NCI-H1092 treated with DMSO at 0.1 percent for 48 hours (cell line): Measurements from ENCODE around the gene TAS2R41.
"Not testable (repeated sequence)": the region's sequence is repeated elsewhere in the genome, so short reads cannot be mapped to it uniquely, and the experiment has no call there.

Experiments used
- DNase-seq: peaks from one replicate; lab custom pipeline; 2025; lab: John Stamatoyannopoulos, UW

The TAS2R41 gene

DNA sequence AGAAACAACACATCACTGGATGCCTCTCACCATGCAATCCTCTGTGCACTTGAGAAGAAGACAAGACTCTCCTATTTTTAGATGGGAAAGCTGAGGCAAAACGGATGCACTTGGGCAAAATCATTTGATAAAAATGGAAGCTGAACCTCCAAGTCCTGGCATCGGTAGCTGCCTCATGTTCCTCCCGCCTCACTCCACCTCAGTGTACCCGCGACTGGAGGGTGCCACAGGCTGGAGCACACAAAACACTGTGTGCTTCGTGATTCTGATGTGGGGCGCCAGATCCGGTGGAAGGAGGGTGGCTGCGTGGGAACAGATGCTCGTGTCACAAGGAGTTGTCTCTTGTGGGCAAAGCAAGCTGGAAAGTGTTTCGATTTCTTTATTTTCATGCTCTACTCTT lies 41.3 kb downstream of the TAS2R41 start:
- no peak for DNase-seq

DNA sequence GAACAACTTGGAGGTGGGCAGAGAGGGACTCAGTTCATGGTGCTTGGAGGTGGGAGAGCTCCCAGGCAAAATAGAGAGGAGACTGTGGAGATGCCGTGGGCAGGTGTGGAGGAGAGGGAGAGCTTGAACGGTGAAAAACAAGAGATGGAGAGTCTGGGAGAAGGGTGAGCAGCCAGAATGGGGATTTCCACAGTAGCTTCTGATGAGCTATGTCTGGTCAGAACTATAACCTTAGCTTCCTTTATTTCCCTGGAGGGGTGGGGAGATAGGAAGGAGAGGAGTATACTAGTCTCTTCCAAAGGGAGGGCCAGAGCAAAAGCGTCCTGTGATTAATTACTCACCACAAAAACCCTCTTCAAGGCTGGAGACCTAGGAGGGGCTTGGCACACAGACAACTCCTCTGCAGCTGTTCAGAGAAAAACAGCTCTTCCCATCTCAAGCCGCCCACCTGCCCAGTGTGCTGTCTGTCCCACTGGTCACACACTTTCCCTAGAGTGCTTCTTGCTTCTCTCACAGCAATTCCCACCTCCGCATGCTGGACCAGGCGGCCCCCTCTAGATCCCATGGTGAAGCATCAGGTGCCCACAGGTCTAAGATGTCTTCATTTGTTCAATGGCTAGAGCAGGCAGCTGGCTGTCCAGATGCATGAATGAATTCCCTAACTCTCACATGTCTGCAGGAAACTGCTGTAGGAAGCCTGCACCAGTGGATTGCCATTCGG lies 41.9 kb downstream of the TAS2R41 start:
- no peak for DNase-seq

DNA sequence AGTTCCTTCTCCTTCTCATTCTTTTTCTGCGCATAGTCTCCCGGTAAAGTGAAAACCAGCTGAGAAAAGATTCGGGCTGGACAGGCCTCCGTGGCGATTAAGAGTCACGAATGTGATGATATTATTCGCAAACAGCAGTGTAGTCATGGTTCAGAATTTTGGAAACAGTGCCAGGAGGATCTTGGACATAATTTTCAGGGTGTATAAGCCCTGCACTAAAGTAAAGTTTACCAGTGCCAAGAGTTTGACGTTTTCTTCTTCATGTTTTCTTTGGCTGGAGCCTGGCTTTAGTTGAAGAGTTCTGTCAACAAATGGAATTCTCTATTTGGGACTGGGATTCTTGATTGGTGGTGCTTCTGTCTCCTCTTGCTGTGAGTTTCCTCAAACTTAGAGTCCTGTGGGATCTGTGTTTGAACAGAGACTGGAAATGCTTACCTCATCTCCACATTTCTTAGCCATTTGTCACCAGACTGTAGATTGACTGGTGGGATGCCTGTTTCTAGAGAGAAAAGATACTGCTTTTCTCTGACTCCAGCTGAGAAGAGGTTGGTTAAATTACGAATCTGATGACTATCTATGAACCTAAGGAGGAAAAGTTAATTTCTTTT lies 44.7 kb downstream of the TAS2R41 start:
- not testable (repeated sequence) for DNase-seq
